Mesenchymal stem cell (in vitro differentiated cells and primary cell): ENCODE measurements around the gene FHOD3.
"Not testable (repeated sequence)": the region's sequence is repeated elsewhere in the genome, so short reads cannot be mapped to it uniquely, and the experiment has no call there.

Source experiments
- DNase-seq: peaks from one replicate; pipeline ENCODE4 v3.0.0-alpha.2; 2013
- H2AFZ ChIP-seq: one replicate; pipeline ENCODE4 v1.6.1; 2013; ENCODE audit warnings: low read depth, mild to moderate bottlenecking, control low read depth, inconsistent platforms, low read length, moderate library complexity
- H2AK5ac ChIP-seq: 2 replicates; pipeline ENCODE4 v1.6.1; 2013; ENCODE audit warnings: low read length, moderate library complexity, mild to moderate bottlenecking, inconsistent platforms; ENCODE audit not compliant: severe bottlenecking
- H2BK120ac ChIP-seq: one replicate; pipeline ENCODE4 v1.6.1; 2013; ENCODE audit warnings: low read depth, mild to moderate bottlenecking, inconsistent platforms, low read length, moderate library complexity
- H2BK12ac ChIP-seq, 2 experiments: one replicate each; pipeline ENCODE4 v1.6.1; 2013; ENCODE audit warnings: inconsistent platforms in 2 of 2, low read length in 2 of 2, mild to moderate bottlenecking in 2 of 2, moderate library complexity in 2 of 2, control low read depth in 1 of 2
- H2BK15ac ChIP-seq: one replicate; pipeline ENCODE4 v1.6.1; 2013; ENCODE audit warnings: mild to moderate bottlenecking, low read depth, inconsistent platforms; ENCODE audit not compliant: poor library complexity, severe bottlenecking
- H2BK5ac ChIP-seq: 2 replicates; pipeline ENCODE4 v1.6.1; 2013; ENCODE audit warnings: low read depth, mild to moderate bottlenecking, low read length, control low read depth, inconsistent platforms; ENCODE audit not compliant: poor library complexity, severe bottlenecking
- H3K14ac ChIP-seq, 2 experiments: one replicate each; pipeline ENCODE4 v1.6.1; 2013; ENCODE audit warnings: inconsistent platforms in 2 of 2, low read length in 2 of 2, control low read depth in 1 of 2, mild to moderate bottlenecking in 1 of 2, moderate library complexity in 1 of 2
- H3K18ac ChIP-seq, 2 experiments: one replicate each; pipeline ENCODE4 v1.6.1; 2013; ENCODE audit warnings: inconsistent platforms in 2 of 2, low read length in 2 of 2, control low read depth in 1 of 2, low read depth in 1 of 2, mild to moderate bottlenecking in 1 of 2
- H3K23ac ChIP-seq, 2 experiments: one replicate each; pipeline ENCODE4 v1.6.1; 2013; ENCODE audit warnings: inconsistent platforms in 2 of 2, low read length in 2 of 2, mild to moderate bottlenecking in 2 of 2, moderate library complexity in 2 of 2, control low read depth in 1 of 2
- H3K27ac ChIP-seq: 2 replicates; pipeline ENCODE4 v1.5.1; 2013; ENCODE audit warnings: mild to moderate bottlenecking, moderate library complexity, low read length, control low read depth, inconsistent platforms; ENCODE audit not compliant: poor library complexity, severe bottlenecking
- H3K27me3 ChIP-seq, 2 experiments: 2 replicates each; pipeline versions ENCODE4 v1.6.1 to v1.7.0; 2013; ENCODE audit warnings: low read length in 2 of 2, mild to moderate bottlenecking in 2 of 2, moderate library complexity in 2 of 2, control low read depth in 1 of 2, inconsistent platforms in 1 of 2; ENCODE audit not compliant: control insufficient read depth in 1 of 2, insufficient read depth in 1 of 2
- H3K36me3 ChIP-seq, 2 experiments: 2 replicates each; pipeline versions ENCODE4 v1.6.1 to v1.7.0; 2013; ENCODE audit warnings: low read length in 2 of 2, control low read depth in 1 of 2, inconsistent platforms in 1 of 2, low read depth in 1 of 2, mild to moderate bottlenecking in 1 of 2; ENCODE audit not compliant: insufficient read depth in 2 of 2, control insufficient read depth in 1 of 2
- H3K4ac ChIP-seq, 2 experiments: one replicate each; pipeline ENCODE4 v1.6.1; 2013; ENCODE audit warnings: inconsistent platforms in 2 of 2, low read length in 2 of 2, mild to moderate bottlenecking in 2 of 2, moderate library complexity in 2 of 2, control low read depth in 1 of 2, low read depth in 1 of 2
- H3K4me1 ChIP-seq: 2 replicates; pipeline ENCODE4 v1.6.1; 2013; ENCODE audit warnings: low read depth, low read length, control low read depth; ENCODE audit not compliant: control insufficient read depth, insufficient read depth
- H3K4me2 ChIP-seq: 2 replicates; pipeline ENCODE4 v1.6.1; 2013; ENCODE audit warnings: low read length, mild to moderate bottlenecking, inconsistent platforms; ENCODE audit not compliant: poor library complexity, severe bottlenecking
- H3K4me3 ChIP-seq, 2 experiments: 2 replicates each; pipeline versions ENCODE4 v1.5.1 to v1.7.0; 2013; ENCODE audit warnings: low read length in 2 of 2, mild to moderate bottlenecking in 2 of 2, control low read depth in 1 of 2, low read depth in 1 of 2; ENCODE audit not compliant: insufficient read depth in 1 of 2
- H3K79me1 ChIP-seq: replicated peaks from 2 replicates; pipeline ENCODE4 v1.6.1; 2013; ENCODE audit warnings: mild to moderate bottlenecking, control low read depth, low read length, inconsistent platforms; ENCODE audit not compliant: poor library complexity, severe bottlenecking
- H3K9ac ChIP-seq: 2 replicates; pipeline ENCODE4 v1.7.0; 2013; ENCODE audit warnings: mild to moderate bottlenecking, low read length, moderate library complexity
- H3K9me3 ChIP-seq: 2 replicates; pipeline ENCODE4 v1.7.0; 2013; ENCODE audit warnings: mild to moderate bottlenecking, low read length; ENCODE audit not compliant: control insufficient read depth
- H4K8ac ChIP-seq: one replicate; pipeline ENCODE4 v1.6.1; 2013; ENCODE audit warnings: inconsistent platforms, mild to moderate bottlenecking, low read length, moderate library complexity
- H4K91ac ChIP-seq: one replicate; pipeline ENCODE4 v1.6.1; 2013; ENCODE audit warnings: mild to moderate bottlenecking, low read length, inconsistent platforms
- WGBS: methylation state at CpG from one replicate; pipeline ENCODE4 v1.1.7; 2013; ENCODE audit warnings: mixed read lengths; 5-methylcytosine and 5-hydroxymethylcytosine counted together

FHOD3 gene

DNA sequence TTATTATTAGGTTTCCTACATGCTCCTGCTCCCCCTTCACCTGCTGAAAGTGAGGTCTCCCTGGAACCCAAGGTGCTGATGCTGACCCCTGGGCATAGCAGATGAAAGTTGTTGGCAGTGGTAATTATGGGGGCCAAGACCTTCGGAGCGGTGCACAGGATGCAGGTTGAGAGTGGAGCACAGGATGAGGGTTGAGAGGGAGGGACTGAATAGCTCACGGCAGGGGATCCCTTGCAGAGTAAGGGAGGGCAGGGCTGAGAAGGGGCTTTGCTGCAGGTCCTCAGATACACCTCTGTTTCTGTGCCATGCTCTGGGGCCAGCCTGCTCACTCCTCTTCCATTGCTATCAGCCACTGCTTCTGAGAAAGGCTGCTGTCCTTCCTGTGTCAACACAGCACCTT lies 163.3 kb downstream of the FHOD3 start:
- no peak overlapping the region for H3K27ac ChIP-seq
- no peak overlapping the region for H3K4me3 ChIP-seq
- H3K23ac ChIP-seq: no peak overlapping the region
- H3K4me1 ChIP-seq: peaks cover 13% of the 10 kb centered on the region
- no peaks in the 10 kb centered on the region for H3K36me3 ChIP-seq
- no peak for DNase-seq
- no peak overlapping the region for H3K4me2 ChIP-seq
- H3K4ac ChIP-seq: no peak overlapping the region
- peak overlapping the region; percentile 54 for H2AK5ac ChIP-seq
- H4K8ac ChIP-seq: no peak overlapping the region
- no peak overlapping the region for H3K18ac ChIP-seq
- H3K9ac ChIP-seq: no peak overlapping the region
- no peak overlapping the region for H2AFZ ChIP-seq
- H3K9me3 ChIP-seq: no peaks in the 10 kb centered on the region
- no peak overlapping the region for H3K14ac ChIP-seq
- H2BK12ac ChIP-seq: no peak overlapping the region
- H3K79me1 ChIP-seq: peaks cover 35% of the 10 kb centered on the region
- WGBS: 42% methylated on average over 3 of the region's 3 CpGs
- no peak overlapping the region for H2BK120ac ChIP-seq
- H2BK5ac ChIP-seq: no peak overlapping the region
- no peak overlapping the region for H2BK15ac ChIP-seq
- H4K91ac ChIP-seq: no peak overlapping the region
- no peaks in the 10 kb centered on the region for H3K27me3 ChIP-seq

DNA sequence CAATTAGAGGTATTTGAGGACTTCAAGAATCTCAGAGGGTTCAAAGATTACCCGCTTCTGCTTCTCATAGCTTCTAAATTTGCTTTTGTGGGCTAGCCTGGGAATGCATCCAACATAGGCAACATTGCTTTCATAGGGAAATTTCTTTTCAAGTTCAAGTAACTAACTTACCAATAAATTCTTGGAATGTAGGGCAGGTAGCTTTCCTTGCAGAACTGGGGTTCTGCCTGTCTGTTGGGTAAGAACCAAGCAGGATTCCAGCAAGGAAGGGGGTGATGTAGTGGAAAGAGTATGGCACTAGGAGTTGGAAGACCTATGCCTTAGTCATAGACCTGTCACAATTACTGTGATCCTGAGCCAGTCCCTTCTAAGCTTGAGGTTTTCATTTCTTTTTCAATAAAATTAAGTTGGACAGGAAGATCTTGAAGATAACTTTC lies 164.1 kb downstream of the FHOD3 start:
- Histone ChIP-seq H2BK15ac (no peak overlapping the region), H2AFZ (no peak overlapping the region), H3K9ac (no peak overlapping the region), H3K4ac (no peak overlapping the region), H4K8ac (no peak overlapping the region), H3K36me3 (no peaks in the 10 kb centered on the region), H2AK5ac (no peak overlapping the region), H3K27me3 (no peaks in the 10 kb centered on the region), H2BK5ac (no peak overlapping the region), H3K27ac (no peak overlapping the region), H3K4me2 (no peak overlapping the region), H3K4me3 (no peak overlapping the region), H4K91ac (no peak overlapping the region), H3K14ac (no peak overlapping the region), H2BK12ac (no peak overlapping the region), H2BK120ac (no peak overlapping the region), H3K4me1 (peaks cover 13% of the 10 kb centered on the region), H3K79me1 (peaks cover 33% of the 10 kb centered on the region), H3K18ac (no peak overlapping the region), H3K23ac (no peak overlapping the region), H3K9me3 (no peaks in the 10 kb centered on the region)
- DNase-seq: no peak
- WGBS: 88% methylated on average over 1 of the region's 1 CpG

DNA sequence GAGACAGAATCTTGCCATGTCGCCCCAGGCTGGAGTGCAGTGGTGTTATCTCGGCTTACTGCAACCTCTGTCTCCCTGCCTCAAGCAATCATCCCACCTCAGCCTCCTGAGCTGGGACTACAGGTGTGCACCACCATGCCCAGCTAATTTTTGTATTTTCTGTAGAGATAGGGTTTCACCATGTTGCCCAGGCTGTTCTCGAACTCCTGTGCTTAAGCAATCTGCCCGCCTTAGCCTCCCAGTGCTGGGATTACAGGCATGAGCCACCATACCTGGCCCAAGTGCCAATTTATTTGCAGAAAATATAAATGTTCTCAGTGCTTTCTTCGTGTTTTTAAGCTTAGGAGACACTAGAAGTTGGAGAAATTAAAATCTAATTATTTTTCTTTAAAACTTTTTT lies 166.0 kb downstream of the FHOD3 start:
- not testable (repeated sequence) for H3K4me3 ChIP-seq, H3K9ac ChIP-seq, H3K14ac ChIP-seq, H2AFZ ChIP-seq, H3K4me2 ChIP-seq, H3K23ac ChIP-seq, H3K18ac ChIP-seq, H3K27ac ChIP-seq, H2AK5ac ChIP-seq, H4K8ac ChIP-seq, H2BK15ac ChIP-seq, H3K27me3 ChIP-seq, DNase-seq, H2BK5ac ChIP-seq, H2BK12ac ChIP-seq, H3K9me3 ChIP-seq, H2BK120ac ChIP-seq, H4K91ac ChIP-seq, H3K4ac ChIP-seq
- 76% methylated on average over 3 of the region's 5 CpGs for WGBS
- peaks cover 41% of the 10 kb centered on the region for H3K79me1 ChIP-seq
- peaks cover 0 to 12% of the 10 kb centered on the region in 2 experiments for H3K36me3 ChIP-seq
- peaks cover 18% of the 10 kb centered on the region for H3K4me1 ChIP-seq

DNA sequence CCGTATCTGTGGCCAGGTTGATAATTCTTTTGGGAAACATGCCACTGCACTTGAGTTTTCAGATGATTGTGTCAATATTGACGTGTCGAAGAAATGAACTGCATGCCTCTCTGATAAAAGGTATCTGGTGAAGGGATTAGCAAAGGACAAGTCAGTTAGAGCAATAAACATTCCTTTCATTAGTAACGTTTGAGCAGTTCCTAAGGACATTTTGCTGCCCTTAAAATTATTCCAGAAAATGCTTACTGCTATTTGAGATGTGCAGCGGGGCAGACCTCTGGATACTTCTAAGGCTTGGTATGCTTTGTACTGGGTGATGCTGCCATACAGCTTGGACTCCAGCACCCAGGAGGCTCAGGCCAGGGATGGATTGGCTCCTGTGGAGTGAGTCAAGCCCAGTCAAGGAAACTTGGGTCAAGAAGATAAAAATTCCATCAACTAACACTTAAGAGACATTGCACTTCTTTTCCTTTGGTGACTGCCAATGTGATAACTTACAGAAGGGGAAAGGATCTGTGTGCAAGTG lies 166.7 kb downstream of the FHOD3 start:
- Histone ChIP-seq H3K79me1 (peaks cover 42% of the 10 kb centered on the region), H2BK5ac (no peak overlapping the region), H3K9me3 (no peaks in the 10 kb centered on the region), H3K27ac (no peak overlapping the region), H2AFZ (no peak overlapping the region), H3K4me3 (no peak overlapping the region), H3K4me2 (no peak overlapping the region), H3K4ac (no peak overlapping the region), H3K4me1 (peaks cover 20% of the 10 kb centered on the region), H3K9ac (no peak overlapping the region), H2AK5ac (no peak overlapping the region), H3K23ac (no peak overlapping the region), H3K36me3 (peaks cover 0 to 15% of the 10 kb centered on the region in 2 experiments), H3K18ac (no peak overlapping the region), H2BK120ac (no peak overlapping the region), H3K14ac (no peak overlapping the region), H2BK15ac (no peak overlapping the region), H4K8ac (no peak overlapping the region), H2BK12ac (no peak overlapping the region), H3K27me3 (no peaks in the 10 kb centered on the region), H4K91ac (no peak overlapping the region)
- 51% methylated on average over 4 of the region's 5 CpGs for WGBS
- no peak for DNase-seq
